ENCODE results near the gene BCAM. TPM values are rescaled to one million over a fixed set of nuclear protein-coding genes. Genes with fewer than 3 reads are reported as not detected.

The BCAM gene
- total and polyA plus RNA-seq, 10 of the 15 experiments (the other 5 are each of a cell fraction or from before 2014, with no cell fraction given), result 0.10 to 0.64 TPM; not detected in 8

DNA sequence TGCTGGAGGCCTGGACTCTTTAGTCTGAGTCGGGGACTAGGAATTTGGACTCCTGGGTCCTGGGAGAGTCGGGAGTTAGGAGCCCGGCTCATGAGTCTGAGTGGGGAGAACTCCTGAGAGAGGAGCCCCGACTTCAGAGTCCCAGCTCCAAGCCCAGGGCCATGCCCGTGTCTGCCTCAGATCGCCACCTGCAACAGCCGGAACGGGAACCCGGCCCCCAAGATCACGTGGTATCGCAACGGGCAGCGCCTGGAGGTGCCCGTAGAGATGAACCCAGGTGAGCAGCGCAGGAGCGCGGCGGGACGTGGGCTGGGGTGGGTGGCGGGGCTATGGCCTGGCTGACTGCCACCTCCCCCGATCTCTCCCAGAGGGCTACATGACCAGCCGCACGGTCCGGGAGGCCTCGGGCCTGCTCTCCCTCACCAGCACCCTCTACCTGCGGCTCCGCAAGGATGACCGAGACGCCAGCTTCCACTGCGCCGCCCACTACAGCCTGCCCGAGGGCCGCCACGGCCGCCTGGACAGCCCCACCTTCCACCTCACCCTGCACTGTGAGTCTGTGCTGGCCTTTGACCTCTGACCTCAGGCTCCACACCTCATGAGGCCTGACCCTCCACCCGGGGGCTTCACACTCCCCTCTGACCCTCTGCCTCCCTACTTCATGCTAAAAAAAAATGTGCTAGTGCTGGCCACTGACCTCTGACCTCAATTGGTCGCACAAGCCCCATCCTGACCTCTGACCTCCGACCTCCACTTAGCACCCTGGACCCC, 4.4 kb downstream of the BCAM start:
- H3K4me2 ChIP-seq (ENCODE audit: control insufficient read depth, insufficient read depth), result no peak overlapping the region
- H3K79me2 ChIP-seq (ENCODE audit: control insufficient read depth, insufficient read depth, low read length), result no peaks in the 10 kb centered on the region
- in situ Hi-C loops (cut with MboI), result no loop called here
- no peaks in the 10 kb centered on the region for H3K4me1 ChIP-seq (ENCODE audit: control insufficient read depth, insufficient read depth, low read length)
- H3K4me3 ChIP-seq, result no peak overlapping the region
- no peak overlapping the region for H3K9ac ChIP-seq (ENCODE audit: control insufficient read depth, insufficient read depth, low read length)
- SMC1A ChIA-PET (ENCODE audit: uncharacterized antibody, unreplicated experiment), result no interaction called here
- no TSS peak for BruUV-seq (replicated peaks)
- no peak overlapping the region for H3K27ac ChIP-seq (ENCODE audit: control insufficient read depth, insufficient read depth)
- no peaks in the 10 kb centered on the region for H4K20me1 ChIP-seq (ENCODE audit: control insufficient read depth, insufficient read depth)
- H3K36me3 ChIP-seq (ENCODE audit: control insufficient read depth in 2 of 2, insufficient read depth in 2 of 2, low read length in 1 of 2), result no peaks in the 10 kb centered on the region
- POLR2A ChIA-PET, result no interaction called here
- intact Hi-C loops (cut with micrococcal nuclease; ENCODE audit: unreplicated experiment), result no loop called here
- CTCF ChIA-PET, result interaction anchor here (0.6 to 1.9 kb wide), 2 partner anchors 30 to 59 kb away, joined by 3 to 5 read pairs; no protein-coding TSS in a partner anchor
- ATAC-seq (no peak), FAIRE-seq (no peak), DNase-seq (ENCODE audit: low read depth, low spot score) (no peak)
- RAD21 ChIA-PET (ENCODE audit: unreplicated experiment), result no interaction called here
- TF ChIP-seq NR2C1 (IDR thresholded peaks at IDR 0.05) (peak; percentile 79), NR2C2 (IDR thresholded peaks at IDR 0.05; ENCODE audit: borderline replicate concordance, control insufficient read depth, insufficient read length, low read depth) (peak; percentile 59), NR2F1 (conservative IDR thresholded peaks at IDR 0.05) (peak; percentile 80)
- TF ChIP-seq, protein P1, sequence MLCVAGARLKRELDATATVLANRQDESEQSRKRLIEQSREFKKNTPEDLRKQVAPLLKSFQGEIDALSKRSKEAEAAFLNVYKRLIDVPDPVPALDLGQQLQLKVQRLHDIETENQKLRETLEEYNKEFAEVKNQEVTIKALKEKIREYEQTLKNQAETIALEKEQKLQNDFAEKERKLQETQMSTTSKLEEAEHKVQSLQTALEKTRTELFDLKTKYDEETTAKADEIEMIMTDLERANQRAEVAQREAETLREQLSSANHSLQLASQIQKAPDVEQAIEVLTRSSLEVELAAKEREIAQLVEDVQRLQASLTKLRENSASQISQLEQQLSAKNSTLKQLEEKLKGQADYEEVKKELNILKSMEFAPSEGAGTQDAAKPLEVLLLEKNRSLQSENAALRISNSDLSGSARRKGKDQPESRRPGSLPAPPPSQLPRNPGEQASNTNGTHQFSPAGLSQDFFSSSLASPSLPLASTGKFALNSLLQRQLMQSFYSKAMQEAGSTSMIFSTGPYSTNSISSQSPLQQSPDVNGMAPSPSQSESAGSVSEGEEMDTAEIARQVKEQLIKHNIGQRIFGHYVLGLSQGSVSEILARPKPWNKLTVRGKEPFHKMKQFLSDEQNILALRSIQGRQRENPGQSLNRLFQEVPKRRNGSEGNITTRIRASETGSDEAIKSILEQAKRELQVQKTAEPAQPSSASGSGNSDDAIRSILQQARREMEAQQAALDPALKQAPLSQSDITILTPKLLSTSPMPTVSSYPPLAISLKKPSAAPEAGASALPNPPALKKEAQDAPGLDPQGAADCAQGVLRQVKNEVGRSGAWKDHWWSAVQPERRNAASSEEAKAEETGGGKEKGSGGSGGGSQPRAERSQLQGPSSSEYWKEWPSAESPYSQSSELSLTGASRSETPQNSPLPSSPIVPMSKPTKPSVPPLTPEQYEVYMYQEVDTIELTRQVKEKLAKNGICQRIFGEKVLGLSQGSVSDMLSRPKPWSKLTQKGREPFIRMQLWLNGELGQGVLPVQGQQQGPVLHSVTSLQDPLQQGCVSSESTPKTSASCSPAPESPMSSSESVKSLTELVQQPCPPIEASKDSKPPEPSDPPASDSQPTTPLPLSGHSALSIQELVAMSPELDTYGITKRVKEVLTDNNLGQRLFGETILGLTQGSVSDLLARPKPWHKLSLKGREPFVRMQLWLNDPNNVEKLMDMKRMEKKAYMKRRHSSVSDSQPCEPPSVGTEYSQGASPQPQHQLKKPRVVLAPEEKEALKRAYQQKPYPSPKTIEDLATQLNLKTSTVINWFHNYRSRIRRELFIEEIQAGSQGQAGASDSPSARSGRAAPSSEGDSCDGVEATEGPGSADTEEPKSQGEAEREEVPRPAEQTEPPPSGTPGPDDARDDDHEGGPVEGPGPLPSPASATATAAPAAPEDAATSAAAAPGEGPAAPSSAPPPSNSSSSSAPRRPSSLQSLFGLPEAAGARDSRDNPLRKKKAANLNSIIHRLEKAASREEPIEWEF (IDR thresholded peaks at IDR 0.05; ENCODE audit: insufficient replicate concordance, low read depth, low read length), result no peak
- H3K9me3 ChIP-seq (replicated peaks; ENCODE audit: control insufficient read depth, insufficient read depth, low read length), result no peaks in the 10 kb centered on the region
- H2AFZ ChIP-seq (ENCODE audit: control insufficient read depth, low read depth, low read length), result no peak overlapping the region
- 50% methylated on average over 35 of the region's 38 CpGs for WGBS (ENCODE audit: insufficient coverage, insufficient replicate concordance, low lambda C conversion rate, missing lambda C conversion rate)
- no peaks in the 10 kb centered on the region; a peak in 2 of 4 replicates for H3K27me3 ChIP-seq (replicated peaks in 1 of 2; ENCODE audit: control insufficient read depth in 2 of 2, insufficient read depth in 2 of 2, low read length in 1 of 2)
